ENCODE results near the gene ACACA.
"Not testable (repeated sequence)": the region's sequence is repeated elsewhere in the genome, so short reads cannot be mapped to it uniquely, and the experiment has no call there.

Gene ACACA

DNA sequence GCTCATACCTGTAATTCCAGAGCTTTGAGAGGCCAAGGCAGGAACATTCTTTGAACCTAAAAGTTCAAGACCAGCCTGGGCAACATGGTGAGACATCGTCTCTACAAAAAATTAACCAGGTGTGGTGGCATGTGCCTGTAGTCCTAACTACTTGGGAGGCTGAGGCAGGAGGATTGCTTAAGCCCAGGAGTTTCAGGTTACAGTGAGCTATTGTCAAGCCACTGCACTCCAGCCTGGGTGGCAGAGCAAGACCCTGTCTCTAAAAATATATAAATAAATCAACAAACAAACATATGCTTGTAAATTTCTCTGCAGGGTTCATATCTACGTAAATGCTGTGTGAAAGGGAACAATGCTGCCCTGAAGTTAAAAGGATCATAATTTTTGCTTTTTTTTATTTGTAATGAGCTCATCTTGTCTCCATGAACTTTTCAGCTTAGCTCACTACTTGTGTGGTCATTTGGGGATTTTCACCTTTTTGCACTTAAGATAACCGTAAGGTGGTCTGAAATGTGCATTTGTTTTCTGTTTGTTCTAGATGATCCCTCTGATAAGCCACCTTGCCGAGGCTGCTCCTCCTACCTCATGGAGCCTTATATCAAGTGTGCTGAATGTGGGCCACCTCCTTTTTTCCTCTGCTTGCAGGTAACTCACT, 16.5 kb upstream of the ACACA start:
- POLR2A ChIA-PET (ENCODE audit: low non-redundant PET): no interaction called here

DNA sequence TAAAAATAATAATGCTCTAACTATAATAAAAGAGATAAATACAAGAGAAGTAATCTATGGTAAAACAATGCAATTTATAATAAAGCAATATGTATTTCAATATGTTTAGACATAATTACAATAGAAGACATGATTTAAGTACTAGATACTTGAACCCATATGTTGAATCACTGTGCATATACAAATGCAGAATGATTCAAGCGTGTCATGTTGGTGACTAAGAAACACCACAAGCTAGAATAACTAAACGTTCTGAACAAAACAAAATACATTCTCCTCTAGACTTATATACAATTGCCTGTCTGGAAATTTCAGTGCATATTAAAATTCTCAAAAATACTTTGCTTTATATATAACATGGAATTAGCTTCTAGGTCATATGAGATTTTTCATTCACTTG, 11.2 kb upstream of the ACACA start:
- DNase-seq (ENCODE audit: low spot score): no peak
- ChIA-PET POLR2A (ENCODE audit: low non-redundant PET) (no interaction called here), CTCF (no interaction called here)
- H3K27ac ChIP-seq: no peak overlapping the region
- TF ChIP-seq, protein P1, sequence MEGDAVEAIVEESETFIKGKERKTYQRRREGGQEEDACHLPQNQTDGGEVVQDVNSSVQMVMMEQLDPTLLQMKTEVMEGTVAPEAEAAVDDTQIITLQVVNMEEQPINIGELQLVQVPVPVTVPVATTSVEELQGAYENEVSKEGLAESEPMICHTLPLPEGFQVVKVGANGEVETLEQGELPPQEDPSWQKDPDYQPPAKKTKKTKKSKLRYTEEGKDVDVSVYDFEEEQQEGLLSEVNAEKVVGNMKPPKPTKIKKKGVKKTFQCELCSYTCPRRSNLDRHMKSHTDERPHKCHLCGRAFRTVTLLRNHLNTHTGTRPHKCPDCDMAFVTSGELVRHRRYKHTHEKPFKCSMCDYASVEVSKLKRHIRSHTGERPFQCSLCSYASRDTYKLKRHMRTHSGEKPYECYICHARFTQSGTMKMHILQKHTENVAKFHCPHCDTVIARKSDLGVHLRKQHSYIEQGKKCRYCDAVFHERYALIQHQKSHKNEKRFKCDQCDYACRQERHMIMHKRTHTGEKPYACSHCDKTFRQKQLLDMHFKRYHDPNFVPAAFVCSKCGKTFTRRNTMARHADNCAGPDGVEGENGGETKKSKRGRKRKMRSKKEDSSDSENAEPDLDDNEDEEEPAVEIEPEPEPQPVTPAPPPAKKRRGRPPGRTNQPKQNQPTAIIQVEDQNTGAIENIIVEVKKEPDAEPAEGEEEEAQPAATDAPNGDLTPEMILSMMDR (conservative IDR thresholded peaks at IDR 0.05; ENCODE audit: low read depth): no peak

More for the DNA sequence above, 16.5 kb upstream of the ACACA start:
- CTCF ChIA-PET: no interaction called here
- TF ChIP-seq, protein P1 (conservative IDR thresholded peaks at IDR 0.05; ENCODE audit: low read depth): no peak
- DNase-seq (ENCODE audit: low spot score): no peak
- no peak overlapping the region for H3K27ac ChIP-seq

DNA sequence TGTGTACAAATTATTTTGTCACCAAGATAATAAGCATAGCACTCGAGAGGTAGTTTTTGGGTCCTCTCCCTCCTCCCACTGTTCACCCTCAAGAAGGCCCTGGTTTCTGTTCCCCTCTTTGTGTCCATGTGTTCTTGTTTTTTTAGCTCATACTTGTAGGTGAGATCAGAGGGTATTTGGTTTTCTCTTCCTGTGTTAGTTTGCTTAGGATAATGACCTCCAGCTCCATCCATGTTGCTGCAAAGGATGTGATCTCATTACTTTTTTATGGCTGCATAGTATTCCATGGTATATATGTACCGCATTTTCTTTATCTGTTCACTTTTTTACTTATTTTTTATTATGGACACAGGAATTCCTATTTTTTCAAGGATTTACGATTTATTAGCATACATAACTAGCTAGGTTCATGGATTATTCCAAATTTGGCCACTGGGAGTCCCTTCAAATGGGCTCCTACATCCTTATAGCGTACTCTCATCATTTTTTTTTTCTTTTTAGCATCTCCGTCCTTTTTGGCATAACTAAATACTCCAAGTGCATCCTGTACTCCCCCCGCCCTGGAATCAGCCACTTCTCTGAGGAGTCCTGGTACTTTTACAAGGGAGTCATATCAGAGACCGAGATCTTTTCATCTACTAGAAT, 7.4 kb upstream of the ACACA start:
- DNase-seq (ENCODE audit: low spot score): no peak
- H3K27ac ChIP-seq: no peak overlapping the region
- CTCF ChIA-PET: interaction anchor here (0.6 kb wide), 2 partner anchors 39 to 402 kb away, joined by 4 to 5 read pairs; no protein-coding TSS in a partner anchor
- TF ChIP-seq, protein P1 (conservative IDR thresholded peaks at IDR 0.05; ENCODE audit: low read depth): peak; percentile 28; the same call in 1 of the 2 replicates
- POLR2A ChIA-PET (ENCODE audit: low non-redundant PET): no interaction called here

DNA sequence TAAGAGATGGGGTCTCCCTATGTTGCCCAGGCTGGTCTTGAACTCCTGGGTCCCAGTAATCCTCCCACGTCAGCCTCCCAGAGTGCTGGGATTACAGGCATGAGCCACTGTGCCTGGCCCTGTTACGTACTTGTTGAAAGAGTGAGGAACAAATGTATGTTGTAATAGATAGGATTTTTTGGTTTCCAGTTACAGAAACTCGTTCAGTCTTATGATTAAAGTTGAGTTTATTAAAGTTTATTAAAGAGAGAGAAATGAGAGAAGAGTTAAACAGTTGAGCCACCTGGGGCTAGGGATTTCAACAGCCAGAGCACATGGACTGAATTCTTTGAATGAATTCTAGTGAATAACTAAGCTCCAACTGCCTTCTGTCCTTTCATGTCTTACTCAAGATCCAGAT, 3.7 kb upstream of the ACACA start:
- ChIA-PET POLR2A (ENCODE audit: low non-redundant PET) (no interaction called here), CTCF (no interaction called here)
- DNase-seq (ENCODE audit: low spot score): no peak
- TF ChIP-seq, protein P1 (conservative IDR thresholded peaks at IDR 0.05; ENCODE audit: low read depth): no peak
- H3K27ac ChIP-seq: peak overlapping the region; percentile 18

DNA sequence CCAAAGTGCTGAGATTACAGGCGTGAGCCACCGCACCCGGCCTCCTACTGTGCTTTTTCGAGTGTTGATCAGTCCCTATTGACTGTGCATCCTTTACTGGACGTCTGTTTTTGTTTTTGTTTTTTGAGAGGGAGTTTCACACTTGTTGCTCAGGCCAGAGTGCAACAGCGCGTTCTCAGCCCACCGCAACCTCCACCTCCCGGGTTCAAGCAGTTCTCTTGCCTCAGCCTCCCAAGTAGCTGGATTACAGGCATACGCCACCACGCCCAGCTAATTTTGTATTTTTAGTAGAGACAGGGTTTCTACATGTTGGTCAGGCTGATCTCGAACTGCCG, 1.5 kb upstream of the ACACA start:
- POLR2A ChIA-PET (ENCODE audit: low non-redundant PET): interaction anchor here (0.7 kb wide), 1 partner anchor 121 kb away, joined by 4 read pairs; no protein-coding TSS in a partner anchor
- CTCF ChIA-PET; DNase-seq (ENCODE audit: low spot score): not testable (repeated sequence)
- peak overlapping the region; percentile 94 for H3K27ac ChIP-seq

DNA sequence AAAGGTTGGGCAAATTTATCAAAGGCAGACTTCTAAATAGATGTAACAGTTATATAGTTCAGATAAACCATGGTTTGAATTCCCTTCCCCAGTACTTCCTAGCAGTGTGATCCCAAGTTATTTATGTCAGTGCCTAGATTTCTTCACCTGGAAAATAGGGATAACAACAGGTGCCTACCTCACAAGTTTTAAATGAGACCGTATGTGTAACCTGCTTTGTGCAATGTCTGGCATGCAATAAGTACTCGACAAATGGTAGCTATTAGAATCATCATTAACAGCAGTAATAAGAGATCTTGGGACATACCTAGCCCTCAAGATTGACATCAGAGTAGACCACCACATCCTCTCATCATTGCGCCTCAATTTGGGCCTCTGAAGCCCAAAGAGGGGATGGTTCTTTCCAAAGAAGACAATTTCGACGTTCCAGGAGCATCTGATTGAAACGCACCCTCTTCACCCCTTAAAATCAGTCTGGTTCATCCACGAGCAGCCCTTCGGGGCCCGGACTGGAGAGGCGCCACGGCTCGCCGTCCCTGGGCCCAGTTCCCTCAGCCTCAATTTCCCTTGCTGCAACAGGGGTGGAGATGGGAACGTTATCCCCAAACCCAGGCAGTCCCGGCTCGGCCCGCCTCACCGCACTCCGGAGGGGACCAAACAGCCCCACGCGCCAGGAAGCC, 541 bp downstream of the ACACA start:
- CTCF ChIA-PET: no interaction called here
- TF ChIP-seq, protein P1 (conservative IDR thresholded peaks at IDR 0.05; ENCODE audit: low read depth): no peak
- peak; percentile 12 for DNase-seq (ENCODE audit: low spot score)
- POLR2A ChIA-PET (ENCODE audit: low non-redundant PET): interaction anchor here (1.1 kb wide), 1 partner anchor 85 kb away, joined by 9 read pairs; no protein-coding TSS in a partner anchor
- peak overlapping the region; percentile 94 for H3K27ac ChIP-seq

DNA sequence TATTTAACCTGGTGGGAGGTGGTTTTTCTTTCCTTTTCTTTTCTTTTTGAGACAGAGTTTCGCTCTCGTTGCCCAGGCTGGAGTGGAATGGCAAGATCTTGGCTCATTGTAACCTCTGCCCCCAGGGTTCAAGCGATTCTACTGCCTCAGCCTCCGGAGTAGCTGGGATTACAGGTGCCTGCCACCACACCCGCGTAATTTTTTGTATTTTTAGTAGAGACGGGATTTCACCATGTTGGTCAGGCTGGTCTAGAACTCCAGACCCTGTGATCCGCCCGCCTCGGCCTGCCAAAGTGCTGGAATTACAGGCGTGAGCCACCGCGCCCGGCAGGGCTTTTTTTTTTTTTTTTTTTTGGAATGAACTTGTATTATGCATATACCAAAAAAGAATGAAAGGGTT, 1.1 kb downstream of the ACACA start:
- DNase-seq (ENCODE audit: low spot score); CTCF ChIA-PET: not testable (repeated sequence)
- POLR2A ChIA-PET (ENCODE audit: low non-redundant PET): interaction anchor here (1.1 kb wide), 1 partner anchor 86 kb away, joined by 9 read pairs; no protein-coding TSS in a partner anchor
- peak overlapping the region; percentile 94 for H3K27ac ChIP-seq
